ENCODE data around the gene CABYR. TPM values are rescaled to one million over a fixed set of nuclear protein-coding genes. Genes with fewer than 3 reads are reported as not detected.
A peak's percentile ranks its signal among the peaks of the same experiment; 100 is the strongest.

The CABYR gene
- total RNA-seq, result 1 to 10 TPM; 4.2 to 5.5 TPM
- 1 to 10 TPM in 1 of 2 donors, not detected in 1; 3.4 TPM for polyA plus RNA-seq
- long read RNA-seq, donor 1, partial matches to known transcripts, result 0 of 4 reads
- long read RNA-seq, donor 1, other reads (novel, unspliced or antisense), result 3 of 4 reads
- long read RNA-seq, donor 2, partial matches to known transcripts, result 0 of 4 reads
- long read RNA-seq, donor 2, other reads (novel, unspliced or antisense), result 4 of 4 reads

- no peaks in the 10 kb centered on the region for H3K27me3 ChIP-seq (ENCODE audit: control insufficient read depth in 1 of 2, insufficient read depth in 2 of 2, low read length in 1 of 2)
- ATAC-seq (ENCODE audit: low FRiP score), result peak; percentile 83
- H3K9me3 ChIP-seq (ENCODE audit: control insufficient read depth, low read length), result no peaks in the 10 kb centered on the region
- DNase-seq, result peak; percentile 90 to 95
- no peaks in the 10 kb centered on the region for H3K4me1 ChIP-seq (ENCODE audit: control insufficient read depth in 1 of 2, insufficient read depth in 2 of 2, low read length in 2 of 2)
- intact Hi-C loops (cut with DNase I), result no loop called here
- peak within 1 kb of the TSS; percentile 44 to 45 for H3K4me3 ChIP-seq (ENCODE audit: low read length in 2 of 2)
- H3K27ac ChIP-seq (ENCODE audit: low read depth in 1 of 2, low read length in 2 of 2), result no peak within 1 kb of the TSS
- H3K36me3 ChIP-seq (ENCODE audit: control insufficient read depth in 1 of 2, insufficient read depth in 2 of 2, low read length in 1 of 2), result no peaks in the 10 kb centered on the region
- whole genome bisulfite sequencing, 2 donors, result 2 to 3% methylated on average over 57 to 63 of the region's 63 CpGs
These were observed at the start of gene CABYR for GRCh38 chr18:24138789-24139616. Gene CABYR, plus strand, starts transcription at chr18:24139062. Its CDS starts 4,053 bp downstream, at chr18:24143115.

GRCh38 chr18:24089076-24089475 lies 49.8 kb upstream of the CABYR start:
- 33 to 37% methylated on average over 4 of the region's 4 CpGs for WGBS, 2 donors
- Histone ChIP-seq H3K4me1 (ENCODE audit: control insufficient read depth in 1 of 2, insufficient read depth in 2 of 2, low read length in 2 of 2) (no peaks in the 10 kb centered on the region), H3K9me3 (ENCODE audit: control insufficient read depth, low read length) (no peaks in the 10 kb centered on the region), H3K36me3 (ENCODE audit: control insufficient read depth in 1 of 2, insufficient read depth in 2 of 2, low read length in 1 of 2) (peaks cover 0 to 2% of the 10 kb centered on the region in 2 donors), H3K27ac (ENCODE audit: low read depth in 1 of 2, low read length in 2 of 2) (no peak overlapping the region), H3K27me3 (ENCODE audit: control insufficient read depth in 1 of 2, insufficient read depth in 2 of 2, low read length in 1 of 2) (no peaks in the 10 kb centered on the region), H3K4me3 (ENCODE audit: low read length in 2 of 2) (no peak overlapping the region)
- intact Hi-C loops (cut with DNase I), result no loop called here
- ATAC-seq (ENCODE audit: low FRiP score) (no peak), DNase-seq (no peak)

GRCh38 chr18:24089515-24090337 lies 49.1 kb upstream of the CABYR start:
- 75 to 76% methylated on average over 4 of the region's 4 CpGs for WGBS, 2 donors
- Histone ChIP-seq H3K27me3 (ENCODE audit: control insufficient read depth in 1 of 2, insufficient read depth in 2 of 2, low read length in 1 of 2) (no peaks in the 10 kb centered on the region), H3K36me3 (ENCODE audit: control insufficient read depth in 1 of 2, insufficient read depth in 2 of 2, low read length in 1 of 2) (peaks cover 0 to 2% of the 10 kb centered on the region in 2 donors), H3K27ac (ENCODE audit: low read depth in 1 of 2, low read length in 2 of 2) (no peak overlapping the region), H3K4me1 (ENCODE audit: control insufficient read depth in 1 of 2, insufficient read depth in 2 of 2, low read length in 2 of 2) (no peaks in the 10 kb centered on the region), H3K9me3 (ENCODE audit: control insufficient read depth, low read length) (no peaks in the 10 kb centered on the region), H3K4me3 (ENCODE audit: low read length in 2 of 2) (no peak overlapping the region)
- intact Hi-C loops (cut with DNase I), result no loop called here
- ATAC-seq (ENCODE audit: low FRiP score), result no peak
- DNase-seq, result no peak

GRCh38 chr18:24090876-24091275 lies 48.0 kb upstream of the CABYR start:
- no peak overlapping the region for H3K4me3 ChIP-seq (ENCODE audit: low read length in 2 of 2)
- peaks cover 0 to 2% of the 10 kb centered on the region in 2 donors for H3K36me3 ChIP-seq (ENCODE audit: control insufficient read depth in 1 of 2, insufficient read depth in 2 of 2, low read length in 1 of 2)
- intact Hi-C loops (cut with DNase I), result no loop called here
- H3K27ac ChIP-seq (ENCODE audit: low read depth in 1 of 2, low read length in 2 of 2), result no peak overlapping the region
- ATAC-seq (ENCODE audit: low FRiP score) (no peak), DNase-seq (no peak)
- H3K4me1 ChIP-seq (ENCODE audit: control insufficient read depth in 1 of 2, insufficient read depth in 2 of 2, low read length in 2 of 2), result no peaks in the 10 kb centered on the region
- H3K9me3 ChIP-seq (ENCODE audit: control insufficient read depth, low read length), result no peaks in the 10 kb centered on the region
- WGBS, 2 donors, result 97 to 98% methylated on average over 13 of the region's 13 CpGs
- H3K27me3 ChIP-seq (ENCODE audit: control insufficient read depth in 1 of 2, insufficient read depth in 2 of 2, low read length in 1 of 2), result no peaks in the 10 kb centered on the region

GRCh38 chr18:24094561-24094960 lies 44.3 kb upstream of the CABYR start:
- H3K27ac ChIP-seq (ENCODE audit: low read depth in 1 of 2, low read length in 2 of 2), result no peak overlapping the region
- no peak overlapping the region for H3K4me3 ChIP-seq (ENCODE audit: low read length in 2 of 2)
- H3K27me3 ChIP-seq (ENCODE audit: control insufficient read depth in 1 of 2, insufficient read depth in 2 of 2, low read length in 1 of 2), result no peaks in the 10 kb centered on the region
- intact Hi-C loops (cut with DNase I), result no loop called here
- no peak for DNase-seq
- H3K9me3 ChIP-seq (ENCODE audit: control insufficient read depth, low read length), result peaks cover 6% of the 10 kb centered on the region
- no peak for ATAC-seq (ENCODE audit: low FRiP score)
- peaks cover 0 to 2% of the 10 kb centered on the region in 2 donors for H3K36me3 ChIP-seq (ENCODE audit: control insufficient read depth in 1 of 2, insufficient read depth in 2 of 2, low read length in 1 of 2)
- H3K4me1 ChIP-seq (ENCODE audit: control insufficient read depth in 1 of 2, insufficient read depth in 2 of 2, low read length in 2 of 2), result no peaks in the 10 kb centered on the region

- H3K27me3 ChIP-seq (ENCODE audit: control insufficient read depth in 1 of 2, insufficient read depth in 2 of 2, low read length in 1 of 2), result no peaks in the 10 kb centered on the region
- H3K9me3 ChIP-seq (ENCODE audit: control insufficient read depth, low read length), result peaks cover 6% of the 10 kb centered on the region
- DNase-seq (no peak), ATAC-seq (ENCODE audit: low FRiP score) (no peak)
- intact Hi-C loops (cut with DNase I), result no loop called here
- H3K4me3 ChIP-seq (ENCODE audit: low read length in 2 of 2), result no peak overlapping the region
- H3K36me3 ChIP-seq (ENCODE audit: control insufficient read depth in 1 of 2, insufficient read depth in 2 of 2, low read length in 1 of 2), result peaks cover 0 to 2% of the 10 kb centered on the region in 2 donors
- H3K4me1 ChIP-seq (ENCODE audit: control insufficient read depth in 1 of 2, insufficient read depth in 2 of 2, low read length in 2 of 2), result no peaks in the 10 kb centered on the region
- 74 to 88% methylated on average over 1 of the region's 1 CpG for WGBS, 2 donors
- no peak overlapping the region for H3K27ac ChIP-seq (ENCODE audit: low read depth in 1 of 2, low read length in 2 of 2)
These were observed 42.9 kb upstream of the CABYR start for GRCh38 chr18:24095976-24096375.

GRCh38 chr18:24103320-24104021 lies 35.4 kb upstream of the CABYR start:
- intact Hi-C loops (cut with DNase I), result no loop called here
- no peak overlapping the region for H3K27ac ChIP-seq (ENCODE audit: low read depth in 1 of 2, low read length in 2 of 2)
- H3K27me3 ChIP-seq (ENCODE audit: control insufficient read depth in 1 of 2, insufficient read depth in 2 of 2, low read length in 1 of 2), result no peaks in the 10 kb centered on the region
- H3K4me3 ChIP-seq (ENCODE audit: low read length in 2 of 2), result no peak overlapping the region
- H3K4me1 ChIP-seq (ENCODE audit: control insufficient read depth in 1 of 2, insufficient read depth in 2 of 2, low read length in 2 of 2), result no peaks in the 10 kb centered on the region
- 67 to 76% methylated on average over 6 of the region's 6 CpGs for WGBS, 2 donors
- ATAC-seq (ENCODE audit: low FRiP score) (no peak), DNase-seq (no peak)
- peaks cover 2% of the 10 kb centered on the region for H3K9me3 ChIP-seq (ENCODE audit: control insufficient read depth, low read length)
- peaks cover 0 to 2% of the 10 kb centered on the region in 2 donors for H3K36me3 ChIP-seq (ENCODE audit: control insufficient read depth in 1 of 2, insufficient read depth in 2 of 2, low read length in 1 of 2)

GRCh38 chr18:24104486-24104885 lies 34.4 kb upstream of the CABYR start:
- H3K4me3 ChIP-seq (ENCODE audit: low read length in 2 of 2), result no peak overlapping the region
- H3K9me3 ChIP-seq (ENCODE audit: control insufficient read depth, low read length), result no peaks in the 10 kb centered on the region
- H3K36me3 ChIP-seq (ENCODE audit: control insufficient read depth in 1 of 2, insufficient read depth in 2 of 2, low read length in 1 of 2), result no peaks in the 10 kb centered on the region
- no peak for DNase-seq
- H3K27ac ChIP-seq (ENCODE audit: low read depth in 1 of 2, low read length in 2 of 2), result no peak overlapping the region
- no peak for ATAC-seq (ENCODE audit: low FRiP score)
- H3K27me3 ChIP-seq (ENCODE audit: control insufficient read depth in 1 of 2, insufficient read depth in 2 of 2, low read length in 1 of 2), result no peaks in the 10 kb centered on the region
- intact Hi-C loops (cut with DNase I), result no loop called here
- 80 to 81% methylated on average over 4 of the region's 4 CpGs for whole genome bisulfite sequencing, 2 donors
- no peaks in the 10 kb centered on the region for H3K4me1 ChIP-seq (ENCODE audit: control insufficient read depth in 1 of 2, insufficient read depth in 2 of 2, low read length in 2 of 2)

All from aorta (tissue), 5 donors.